BLaER1 (cell line): ENCODE data around the gene ECE1.
"Not testable (repeated sequence)": the region's sequence is repeated elsewhere in the genome, so short reads cannot be mapped to it uniquely, and the experiment has no call there.

Experiments used
- H3K27ac ChIP-seq: shearing (Covaris generic); formaldehyde crosslinking; 2 replicates; pipeline ENCODE4 v1.8.1; 2022
- H3K27me3 ChIP-seq: shearing (Covaris generic); formaldehyde crosslinking; 2 replicates; pipeline ENCODE4 v1.8.1; 2022
- H3K36me3 ChIP-seq: shearing (Covaris generic); formaldehyde crosslinking; 2 replicates; pipeline ENCODE4 v1.8.1; 2022
- H3K4me1 ChIP-seq: shearing (Covaris generic); formaldehyde crosslinking; 2 replicates; pipeline ENCODE4 v1.8.1; 2022
- H3K4me2 ChIP-seq: shearing (Covaris generic); formaldehyde crosslinking; 2 replicates; pipeline ENCODE4 v1.8.1; 2022
- H3K4me3 ChIP-seq: shearing (Covaris generic); formaldehyde crosslinking; 2 replicates; pipeline ENCODE4 v1.8.1; 2022
- H3K9ac ChIP-seq: shearing (Covaris generic); formaldehyde crosslinking; 2 replicates; pipeline ENCODE4 v1.8.1; 2022
- H3K9me3 ChIP-seq: shearing (Covaris generic); formaldehyde crosslinking; 2 replicates; pipeline ENCODE4 v1.8.1; 2022
- H4K20me1 ChIP-seq: shearing (Covaris generic); formaldehyde crosslinking; 2 replicates; pipeline ENCODE4 v1.8.1; 2022
- Cebpa-rat ChIP-seq: shearing (Covaris generic); IDR thresholded peaks from 2 replicates; pipeline ENCODE4 v1.8.1; 2022

Gene ECE1

GRCh38 chr1:21192284-21192683 is 98.0 kb downstream of the ECE1 start:
- no peak overlapping the region for H3K4me3 ChIP-seq
- no peaks in the 10 kb centered on the region for H3K9me3 ChIP-seq
- H3K4me1 ChIP-seq = 0 out of 2 replicates have a peak, but pooled peaks cover 6% of the 10 kb centered on the region
- no peaks in the 10 kb centered on the region for H3K36me3 ChIP-seq
- H4K20me1 ChIP-seq = no peaks in the 10 kb centered on the region
- no peaks in the 10 kb centered on the region for H3K27me3 ChIP-seq
- TF ChIP-seq Cebpa-rat = no peak
- H3K9ac ChIP-seq = no peak overlapping the region; the same call in 1 of the 2 replicates
- H3K27ac ChIP-seq = no peak overlapping the region
- H3K4me2 ChIP-seq = no peak overlapping the region

GRCh38 chr1:21190771-21191170 is 99.5 kb downstream of the ECE1 start:
- not testable (repeated sequence) for H3K36me3 ChIP-seq, H3K4me2 ChIP-seq, H3K27me3 ChIP-seq, H3K4me3 ChIP-seq, H3K9ac ChIP-seq, H3K27ac ChIP-seq, H3K9me3 ChIP-seq, H3K4me1 ChIP-seq, H4K20me1 ChIP-seq

GRCh38 chr1:21189906-21190500 is 100.3 kb downstream of the ECE1 start:
- H3K27ac ChIP-seq = no peak overlapping the region
- H3K36me3 ChIP-seq = no peaks in the 10 kb centered on the region
- H3K4me3 ChIP-seq = no peak overlapping the region
- H3K4me2 ChIP-seq = no peak overlapping the region
- H4K20me1 ChIP-seq = no peaks in the 10 kb centered on the region
- H3K9ac ChIP-seq = no peak overlapping the region
- TF ChIP-seq Cebpa-rat = no peak
- 0 out of 2 replicates have a peak, but pooled peaks cover 6% of the 10 kb centered on the region for H3K4me1 ChIP-seq
- peaks cover 4% of the 10 kb centered on the region; the same call in 1 of the 2 replicates for H3K9me3 ChIP-seq
- H3K27me3 ChIP-seq = no peaks in the 10 kb centered on the region

GRCh38 chr1:21189421-21189820 is 100.8 kb downstream of the ECE1 start:
- Histone ChIP-seq H4K20me1 (no peaks in the 10 kb centered on the region), H3K27ac (no peak overlapping the region), H3K36me3 (no peaks in the 10 kb centered on the region), H3K4me3 (no peak overlapping the region), H3K9ac (no peak overlapping the region), H3K4me1 (peaks cover 11% of the 10 kb centered on the region), H3K4me2 (no peak overlapping the region), H3K27me3 (no peaks in the 10 kb centered on the region), H3K9me3 (peaks cover 4% of the 10 kb centered on the region; the same call in 1 of the 2 replicates)
- TF ChIP-seq Cebpa-rat = no peak

GRCh38 chr1:21188235-21188634 is 102.0 kb downstream of the ECE1 start:
- H3K9me3 ChIP-seq = peaks cover 4% of the 10 kb centered on the region; the same call in 1 of the 2 replicates
- H4K20me1 ChIP-seq = no peaks in the 10 kb centered on the region
- H3K36me3 ChIP-seq = no peaks in the 10 kb centered on the region
- TF ChIP-seq Cebpa-rat = no peak
- no peak overlapping the region for H3K9ac ChIP-seq
- H3K4me1 ChIP-seq = peaks cover 23% of the 10 kb centered on the region
- H3K27me3 ChIP-seq = no peaks in the 10 kb centered on the region
- H3K4me3 ChIP-seq = no peak overlapping the region
- no peak overlapping the region for H3K27ac ChIP-seq
- no peak overlapping the region for H3K4me2 ChIP-seq

GRCh38 chr1:21185221-21185731 is 105.0 kb downstream of the ECE1 start:
- no peak overlapping the region for H3K27ac ChIP-seq
- no peaks in the 10 kb centered on the region for H4K20me1 ChIP-seq
- TF ChIP-seq Cebpa-rat = no peak
- H3K4me3 ChIP-seq = no peak overlapping the region
- H3K9me3 ChIP-seq = peaks cover 4% of the 10 kb centered on the region; the same call in 1 of the 2 replicates
- no peak overlapping the region for H3K9ac ChIP-seq
- no peak overlapping the region for H3K4me2 ChIP-seq
- peaks cover 17% of the 10 kb centered on the region for H3K4me1 ChIP-seq
- H3K36me3 ChIP-seq = no peaks in the 10 kb centered on the region
- no peaks in the 10 kb centered on the region for H3K27me3 ChIP-seq

- H3K4me3 ChIP-seq = no peak overlapping the region
- peaks cover 17% of the 10 kb centered on the region for H3K4me1 ChIP-seq
- no peaks in the 10 kb centered on the region for H3K27me3 ChIP-seq
- H3K9ac ChIP-seq = no peak overlapping the region
- peak overlapping the region; percentile 31; the same call in 1 of the 2 replicates for H3K4me2 ChIP-seq
- no peaks in the 10 kb centered on the region for H4K20me1 ChIP-seq
- TF ChIP-seq Cebpa-rat = no peak
- peaks cover 4% of the 10 kb centered on the region; the same call in 1 of the 2 replicates for H3K9me3 ChIP-seq
- no peak overlapping the region for H3K27ac ChIP-seq
- no peaks in the 10 kb centered on the region for H3K36me3 ChIP-seq
These were observed 106.0 kb downstream of the ECE1 start for GRCh38 chr1:21184276-21184675.

GRCh38 chr1:21182181-21182731 is 108.0 kb downstream of the ECE1 start:
- Histone ChIP-seq H3K4me1 (peaks cover 19% of the 10 kb centered on the region), H4K20me1 (no peaks in the 10 kb centered on the region), H3K9me3 (peaks cover 4% of the 10 kb centered on the region; the same call in 1 of the 2 replicates), H3K4me3 (no peak overlapping the region), H3K36me3 (no peaks in the 10 kb centered on the region), H3K4me2 (no peak overlapping the region), H3K27me3 (no peaks in the 10 kb centered on the region), H3K9ac (no peak overlapping the region), H3K27ac (no peak overlapping the region)
- TF ChIP-seq Cebpa-rat = no peak

GRCh38 chr1:21178271-21178670 is 112.0 kb downstream of the ECE1 start:
- H3K4me3 ChIP-seq, H3K27ac ChIP-seq, H3K4me2 ChIP-seq, H3K9me3 ChIP-seq, H3K9ac ChIP-seq, H3K36me3 ChIP-seq, H3K27me3 ChIP-seq: not testable (repeated sequence)
- Histone ChIP-seq H3K4me1 (peaks cover 26% of the 10 kb centered on the region), H4K20me1 (peaks cover 28% of the 10 kb centered on the region)
